ENCODE results near the gene SOX1.

Gene SOX1

DNA sequence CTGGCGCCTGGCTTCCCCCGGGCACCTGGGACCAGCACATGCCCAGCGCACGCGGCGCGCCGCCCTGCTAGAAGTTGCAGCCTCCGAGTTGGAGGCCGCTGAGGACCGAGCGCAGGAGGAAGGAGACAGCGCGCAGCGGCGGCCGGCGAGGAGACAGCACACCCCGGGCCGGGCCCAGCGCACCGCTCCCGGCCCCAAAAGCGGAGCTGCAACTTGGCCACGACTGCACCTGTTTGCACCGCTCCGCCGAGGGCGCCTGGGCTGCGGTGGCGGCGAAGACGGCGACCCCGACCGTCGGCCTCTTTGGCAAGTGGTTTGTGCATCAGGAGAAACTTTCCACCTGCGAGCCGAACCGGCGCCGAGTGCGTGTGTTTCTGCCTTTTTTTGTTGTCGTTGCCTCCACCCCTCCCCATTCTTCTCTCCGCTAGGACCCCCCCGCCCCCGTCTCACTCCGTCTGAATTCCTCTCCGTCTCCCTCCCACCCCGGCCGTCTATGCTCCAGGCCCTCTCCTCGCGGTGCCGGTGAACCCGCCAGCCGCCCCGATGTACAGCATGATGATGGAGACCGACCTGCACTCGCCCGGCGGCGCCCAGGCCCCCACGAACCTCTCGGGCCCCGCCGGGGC is at the start of gene SOX1:
Gene SOX1, plus strand, starts transcription at position 34 of the 626 bp plus-strand sequence. Its CDS starts 510 bp downstream, at position 544.
- Histone ChIP-seq H3K9ac (ENCODE audit: low read depth, low read length) (no peak within 1 kb of the TSS), H2AFZ (ENCODE audit: low read depth, low read length) (no peak within 1 kb of the TSS), H3K27me3 (ENCODE audit: insufficient read depth, low read length, poor library complexity) (peaks cover 3% of the 10 kb centered on the region), H3K9me3 (ENCODE audit: insufficient read depth, low read length, severe bottlenecking) (no peaks in the 10 kb centered on the region), H3K4me2 (ENCODE audit: insufficient read depth, low read length) (no peak within 1 kb of the TSS), H3K27ac (ENCODE audit: low read length) (no peak within 1 kb of the TSS), H4K20me1 (ENCODE audit: insufficient read depth, low read length) (no peaks in the 10 kb centered on the region), H3K36me3 (ENCODE audit: insufficient read depth, low read length) (no peaks in the 10 kb centered on the region), H3K79me2 (ENCODE audit: insufficient read depth, low read length) (no peaks in the 10 kb centered on the region), H3K4me1 (ENCODE audit: insufficient read depth, low read length) (no peaks in the 10 kb centered on the region), H3K4me3 (ENCODE audit: low read depth in 1 of 2, low read length in 2 of 2) (no peak within 1 kb of the TSS)
- ATAC-seq (ENCODE audit: insufficient read depth, low read depth) (no peak), DNase-seq (no peak)
- no peak for TF ChIP-seq EZH2 (IDR thresholded peaks at IDR 0.05; ENCODE audit: borderline replicate concordance, low read depth, low read length, severe bottlenecking)

- TF ChIP-seq, protein P1, sequence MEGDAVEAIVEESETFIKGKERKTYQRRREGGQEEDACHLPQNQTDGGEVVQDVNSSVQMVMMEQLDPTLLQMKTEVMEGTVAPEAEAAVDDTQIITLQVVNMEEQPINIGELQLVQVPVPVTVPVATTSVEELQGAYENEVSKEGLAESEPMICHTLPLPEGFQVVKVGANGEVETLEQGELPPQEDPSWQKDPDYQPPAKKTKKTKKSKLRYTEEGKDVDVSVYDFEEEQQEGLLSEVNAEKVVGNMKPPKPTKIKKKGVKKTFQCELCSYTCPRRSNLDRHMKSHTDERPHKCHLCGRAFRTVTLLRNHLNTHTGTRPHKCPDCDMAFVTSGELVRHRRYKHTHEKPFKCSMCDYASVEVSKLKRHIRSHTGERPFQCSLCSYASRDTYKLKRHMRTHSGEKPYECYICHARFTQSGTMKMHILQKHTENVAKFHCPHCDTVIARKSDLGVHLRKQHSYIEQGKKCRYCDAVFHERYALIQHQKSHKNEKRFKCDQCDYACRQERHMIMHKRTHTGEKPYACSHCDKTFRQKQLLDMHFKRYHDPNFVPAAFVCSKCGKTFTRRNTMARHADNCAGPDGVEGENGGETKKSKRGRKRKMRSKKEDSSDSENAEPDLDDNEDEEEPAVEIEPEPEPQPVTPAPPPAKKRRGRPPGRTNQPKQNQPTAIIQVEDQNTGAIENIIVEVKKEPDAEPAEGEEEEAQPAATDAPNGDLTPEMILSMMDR (IDR thresholded peaks at IDR 0.05; ENCODE audit: borderline replicate concordance, extremely low read depth, low read length, poor library complexity, severe bottlenecking), result no peak
- no peak for TF ChIP-seq EZH2 (IDR thresholded peaks at IDR 0.05; ENCODE audit: borderline replicate concordance, low read depth, low read length, severe bottlenecking)
- H3K4me2 ChIP-seq (ENCODE audit: insufficient read depth, low read length), result no peak overlapping the region
- DNase-seq (no peak), ATAC-seq (ENCODE audit: insufficient read depth, low read depth) (no peak)
- no peaks in the 10 kb centered on the region for H3K9me3 ChIP-seq (ENCODE audit: insufficient read depth, low read length, severe bottlenecking)
- no peaks in the 10 kb centered on the region for H3K27me3 ChIP-seq (ENCODE audit: insufficient read depth, low read length, poor library complexity)
- H3K36me3 ChIP-seq (ENCODE audit: insufficient read depth, low read length), result no peaks in the 10 kb centered on the region
- no peak overlapping the region for H3K4me3 ChIP-seq (ENCODE audit: low read depth in 1 of 2, low read length in 2 of 2)
- H2AFZ ChIP-seq (ENCODE audit: low read depth, low read length), result no peak overlapping the region
- no peaks in the 10 kb centered on the region for H3K4me1 ChIP-seq (ENCODE audit: insufficient read depth, low read length)
- H3K27ac ChIP-seq (ENCODE audit: low read length), result no peak overlapping the region
- no peaks in the 10 kb centered on the region for H3K79me2 ChIP-seq (ENCODE audit: insufficient read depth, low read length)
- no peaks in the 10 kb centered on the region for H4K20me1 ChIP-seq (ENCODE audit: insufficient read depth, low read length)
- no peak overlapping the region for H3K9ac ChIP-seq (ENCODE audit: low read depth, low read length)
Measured at GRCh38 chr13:112024577-112024976, 42.4 kb upstream of the SOX1 start.

- no peak for TF ChIP-seq EZH2 (IDR thresholded peaks at IDR 0.05; ENCODE audit: borderline replicate concordance, low read depth, low read length, severe bottlenecking)
- TF ChIP-seq, protein P1 (IDR thresholded peaks at IDR 0.05; ENCODE audit: borderline replicate concordance, extremely low read depth, low read length, poor library complexity, severe bottlenecking), result no peak
- Histone ChIP-seq H3K27ac (ENCODE audit: low read length) (no peak overlapping the region), H2AFZ (ENCODE audit: low read depth, low read length) (no peak overlapping the region), H4K20me1 (ENCODE audit: insufficient read depth, low read length) (no peaks in the 10 kb centered on the region), H3K79me2 (ENCODE audit: insufficient read depth, low read length) (no peaks in the 10 kb centered on the region), H3K4me2 (ENCODE audit: insufficient read depth, low read length) (no peak overlapping the region), H3K36me3 (ENCODE audit: insufficient read depth, low read length) (no peaks in the 10 kb centered on the region), H3K9me3 (ENCODE audit: insufficient read depth, low read length, severe bottlenecking) (no peaks in the 10 kb centered on the region), H3K27me3 (ENCODE audit: insufficient read depth, low read length, poor library complexity) (no peaks in the 10 kb centered on the region), H3K9ac (ENCODE audit: low read depth, low read length) (no peak overlapping the region), H3K4me1 (ENCODE audit: insufficient read depth, low read length) (no peaks in the 10 kb centered on the region), H3K4me3 (ENCODE audit: low read depth in 1 of 2, low read length in 2 of 2) (no peak overlapping the region)
- DNase-seq (no peak), ATAC-seq (ENCODE audit: insufficient read depth, low read depth) (no peak)
Measured at GRCh38 chr13:112027250-112027649, 39.7 kb upstream of the SOX1 start.

- no peaks in the 10 kb centered on the region; the same call in 1 of the 2 replicates for H4K20me1 ChIP-seq (ENCODE audit: insufficient read depth, low read length)
- no peak overlapping the region for H3K4me3 ChIP-seq (ENCODE audit: low read depth in 1 of 2, low read length in 2 of 2)
- H3K4me2 ChIP-seq (ENCODE audit: insufficient read depth, low read length), result no peak overlapping the region
- H3K27ac ChIP-seq (ENCODE audit: low read length), result no peak overlapping the region
- H3K9me3 ChIP-seq (ENCODE audit: insufficient read depth, low read length, severe bottlenecking), result no peaks in the 10 kb centered on the region
- no peaks in the 10 kb centered on the region for H3K4me1 ChIP-seq (ENCODE audit: insufficient read depth, low read length)
- no peak overlapping the region for H3K9ac ChIP-seq (ENCODE audit: low read depth, low read length)
- H3K36me3 ChIP-seq (ENCODE audit: insufficient read depth, low read length), result no peaks in the 10 kb centered on the region
- no peaks in the 10 kb centered on the region for H3K79me2 ChIP-seq (ENCODE audit: insufficient read depth, low read length)
- TF ChIP-seq, protein P1 (IDR thresholded peaks at IDR 0.05; ENCODE audit: borderline replicate concordance, extremely low read depth, low read length, poor library complexity, severe bottlenecking), result no peak
- TF ChIP-seq EZH2 (IDR thresholded peaks at IDR 0.05; ENCODE audit: borderline replicate concordance, low read depth, low read length, severe bottlenecking), result no peak
- no peak for ATAC-seq (ENCODE audit: insufficient read depth, low read depth)
- DNase-seq, result no peak
- H2AFZ ChIP-seq (ENCODE audit: low read depth, low read length), result no peak overlapping the region
- H3K27me3 ChIP-seq (ENCODE audit: insufficient read depth, low read length, poor library complexity), result no peaks in the 10 kb centered on the region
Measured at GRCh38 chr13:112028481-112028880, 38.5 kb upstream of the SOX1 start.
